NCI-H2227 (cell line): ENCODE results near the gene DDA1.
"Not testable (repeated sequence)": the region's sequence is repeated elsewhere in the genome, so short reads cannot be mapped to it uniquely, and the experiment has no call there.

Source experiments
- DNase-seq: peaks from one replicate; lab custom pipeline; 2025; ENCODE audit not compliant: unreplicated experiment; lab: John Stamatoyannopoulos, UW

Gene DDA1

DNA sequence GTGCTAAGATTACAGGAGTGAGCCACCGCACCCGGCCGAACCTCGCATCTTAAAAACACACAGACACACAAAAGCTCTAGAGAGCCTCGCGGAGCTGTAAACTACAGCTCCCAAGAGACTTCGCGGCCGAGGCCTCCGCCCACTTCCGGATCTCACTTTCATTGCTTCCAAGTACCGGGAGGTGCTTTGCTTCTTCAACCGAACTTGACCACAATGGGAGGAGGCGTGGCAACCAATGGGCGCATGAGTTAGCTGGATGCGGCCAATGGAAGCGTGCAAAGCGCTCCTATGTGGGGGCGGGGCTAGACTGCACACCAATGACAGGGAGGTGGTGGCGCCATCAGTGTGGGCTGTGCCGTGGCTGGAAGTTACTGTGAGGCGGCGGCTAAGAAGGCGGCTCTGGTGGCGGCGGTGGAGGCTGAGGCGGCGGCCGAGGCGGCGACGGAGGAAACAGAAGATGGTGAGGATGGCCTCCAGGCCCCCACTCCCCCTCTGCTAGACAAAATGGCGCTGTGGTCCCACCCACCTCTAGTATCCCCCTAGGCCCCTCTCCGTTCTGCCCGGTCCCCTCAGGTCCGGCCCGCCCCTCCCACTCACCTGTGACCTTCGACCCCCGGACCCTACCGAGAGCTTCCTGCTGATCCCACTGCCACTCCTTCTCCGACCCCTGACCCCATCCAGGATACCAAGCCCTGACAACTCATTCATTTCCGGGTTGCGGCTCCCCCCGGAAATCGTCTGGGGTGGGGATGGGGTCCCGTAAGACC lies at the start of gene DDA1:
Gene DDA1, plus strand, starts transcription at position 366 of the 767 bp plus-strand sequence. Its CDS starts 92 bp downstream, at position 458.
- DNase-seq, result peak; percentile 99

DNA sequence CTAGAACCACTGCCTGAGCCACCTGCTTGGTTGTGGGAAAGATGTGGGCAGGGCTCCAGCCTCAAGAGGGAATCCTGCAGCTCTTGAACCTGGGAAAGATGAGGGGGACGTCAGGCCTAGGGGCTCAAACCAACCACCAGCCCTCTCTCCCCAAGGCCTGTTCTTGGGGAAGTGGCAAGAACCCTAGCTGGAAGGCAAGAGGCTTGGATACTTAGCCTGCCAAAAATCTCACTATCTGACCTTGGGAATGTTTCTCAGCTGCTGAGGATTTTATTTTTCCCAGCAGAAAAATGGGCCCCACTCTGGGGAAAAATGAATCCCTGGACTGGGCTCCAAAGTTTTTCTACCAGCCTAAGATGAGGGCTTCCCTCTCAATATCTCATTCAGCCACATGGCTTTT lies 49.4 kb upstream of the DDA1 start:
- no peak for DNase-seq

DNA sequence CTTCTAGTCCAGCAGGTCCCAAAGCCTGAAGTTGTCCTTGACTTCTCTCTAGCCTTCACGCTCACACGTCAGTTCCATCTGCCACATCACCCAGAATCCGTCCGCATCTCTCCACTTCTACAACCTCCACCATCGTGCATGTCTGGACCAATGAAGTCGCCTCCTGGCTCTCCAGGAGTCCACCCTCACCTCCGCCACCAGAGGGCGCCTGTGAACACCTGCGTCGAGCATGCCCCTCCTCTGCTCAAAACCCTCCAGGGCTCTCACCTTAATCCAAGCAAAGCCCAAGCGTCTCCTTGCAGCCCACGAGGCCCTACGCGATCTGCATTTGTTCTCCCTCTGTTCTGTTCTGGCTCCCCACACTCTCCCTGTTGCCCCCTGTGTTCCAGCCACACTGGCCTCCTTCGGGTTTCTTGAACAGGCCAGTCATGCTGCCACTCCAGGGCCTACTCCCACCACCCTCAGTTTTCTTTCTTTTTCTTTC lies 48.5 kb upstream of the DDA1 start:
- DNase-seq, result peak; percentile 26

GRCh38 chr19:17262557-17262956 lies 46.8 kb upstream of the DDA1 start:
- DNase-seq, result no peak

DNA sequence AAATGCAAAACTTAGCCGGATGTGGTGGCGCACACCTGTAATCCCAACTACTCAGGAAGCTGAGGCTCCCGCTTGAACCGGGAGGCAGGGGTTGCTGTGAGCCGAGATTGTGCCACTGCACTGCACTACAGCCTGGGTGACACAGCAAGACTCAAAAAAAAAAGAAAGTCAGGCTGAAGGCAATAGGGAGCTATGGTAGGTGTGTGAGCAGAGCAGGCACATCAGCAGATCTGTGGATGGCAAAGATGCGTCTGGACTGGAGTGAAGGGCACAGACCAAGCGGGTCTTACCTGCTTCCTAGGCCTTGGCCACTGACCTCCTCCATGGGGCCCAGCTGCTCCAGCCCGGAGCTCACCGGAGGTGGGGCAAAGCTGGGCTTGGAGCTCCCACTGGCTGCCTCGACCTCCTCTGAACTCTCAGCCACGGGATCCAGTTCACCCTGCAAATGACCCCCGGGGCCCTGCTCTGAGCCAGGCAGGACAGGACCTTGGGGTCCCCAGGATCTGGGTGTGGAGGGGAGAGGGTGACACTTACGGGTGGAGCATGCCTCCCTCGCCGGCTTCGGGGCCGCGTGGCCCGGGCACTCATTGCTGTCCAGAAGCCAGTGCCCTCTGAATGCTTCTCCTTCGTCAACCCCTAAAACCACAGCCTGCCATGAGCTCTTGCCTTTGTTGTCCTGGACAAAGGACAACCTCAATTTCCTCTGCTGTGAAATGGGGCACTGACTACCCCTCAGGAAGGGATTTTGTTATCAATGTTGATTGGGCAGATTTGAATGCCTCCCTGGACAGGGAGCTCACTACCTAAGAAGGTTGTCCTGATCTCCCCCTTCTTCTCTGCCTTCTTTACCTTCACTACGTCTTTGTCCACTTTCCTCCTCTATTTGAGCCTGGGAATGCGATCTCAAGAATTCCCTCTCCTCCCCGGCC lies 45.4 kb upstream of the DDA1 start:
- no peak for DNase-seq

DNA sequence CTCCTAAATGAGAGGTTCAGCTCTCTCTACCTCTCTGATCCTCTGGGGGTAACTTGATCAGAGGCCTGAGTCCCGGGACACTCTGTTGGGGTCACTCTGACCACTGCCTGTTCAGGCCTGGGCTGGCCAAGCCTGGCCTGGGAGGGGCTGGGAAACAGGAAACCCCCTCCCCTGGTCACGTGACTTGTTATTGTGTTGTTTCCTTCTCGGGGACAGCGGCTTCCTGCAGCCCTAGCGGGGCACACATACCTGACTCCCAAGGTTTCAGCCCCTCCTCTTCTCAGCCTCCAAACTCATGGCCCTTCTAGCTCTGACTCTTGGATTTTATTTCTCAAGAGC lies 44.8 kb upstream of the DDA1 start, which contains the start of gene USHBP1:
Gene USHBP1, minus strand, starts transcription at position 105 of the 339 bp plus-strand sequence. CDS start 446 bp downstream, outside the sequence.
- no peak for DNase-seq

GRCh38 chr19:17266026-17266425 lies 43.3 kb upstream of the DDA1 start:
- DNase-seq, result no peak

DNA sequence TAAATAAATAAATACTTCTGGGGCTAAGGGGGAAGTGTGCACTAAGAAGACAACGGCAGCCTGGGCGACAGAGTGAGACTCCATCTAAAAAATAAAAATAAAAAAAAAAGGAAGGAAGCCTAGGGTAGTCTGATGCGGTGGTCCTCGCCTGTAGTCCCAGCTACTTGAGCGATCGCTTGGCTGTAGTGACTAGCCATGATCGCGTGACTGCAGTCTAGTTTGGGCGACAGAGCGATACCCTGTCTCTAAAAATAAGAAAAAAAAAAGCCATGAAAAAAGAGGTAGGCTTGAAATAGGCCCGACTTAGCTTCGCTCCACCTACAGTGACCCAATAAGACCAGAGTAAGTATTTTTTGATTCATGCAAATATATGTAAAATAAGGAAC lies 42.8 kb upstream of the DDA1 start:
- no peak for DNase-seq

DNA sequence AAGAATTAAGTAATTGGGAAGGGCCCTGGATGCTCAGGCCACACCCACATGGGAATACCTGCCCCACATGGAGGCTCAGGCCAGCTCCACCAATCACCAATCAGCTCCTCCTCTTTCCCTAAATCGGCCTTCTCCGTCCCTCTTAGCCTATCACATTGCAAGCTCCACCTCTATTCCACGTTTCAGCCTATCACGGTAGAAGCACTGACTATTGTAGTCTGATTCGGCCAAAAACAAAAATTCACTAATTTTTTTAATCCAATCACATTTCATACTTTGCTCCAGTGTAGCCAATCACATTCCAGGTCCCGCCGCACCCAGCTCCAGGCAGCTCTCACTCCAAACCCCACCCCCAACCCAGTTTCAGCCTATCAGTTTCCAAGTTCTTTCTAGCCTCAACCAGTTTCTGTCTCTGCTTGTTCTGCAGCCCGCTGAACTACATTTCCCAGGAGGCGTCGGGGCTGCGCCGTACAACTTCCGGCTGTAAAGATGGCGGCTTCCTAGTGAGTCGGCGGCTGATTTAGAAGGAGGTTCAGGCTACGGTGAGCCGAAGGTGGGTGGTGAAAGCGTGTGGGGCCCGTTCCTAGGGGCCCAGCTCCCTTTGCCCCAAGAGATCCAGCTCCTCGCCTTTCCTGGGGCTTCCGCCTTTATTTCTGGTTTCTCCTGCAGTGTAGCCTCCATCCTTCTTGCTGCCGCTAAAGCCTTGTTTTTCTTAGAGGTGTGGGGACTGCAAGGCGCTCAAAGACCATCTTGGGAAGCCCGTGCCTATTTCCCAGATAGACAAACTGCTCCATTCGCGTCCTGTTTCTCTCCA lies 42.2 kb upstream of the DDA1 start, which contains the start of gene BABAM1:
Gene BABAM1, plus strand, starts transcription at position 469 of the 814 bp plus-strand sequence. CDS start 1,364 bp downstream, outside the sequence.
- DNase-seq, result peak; percentile 98

DNA sequence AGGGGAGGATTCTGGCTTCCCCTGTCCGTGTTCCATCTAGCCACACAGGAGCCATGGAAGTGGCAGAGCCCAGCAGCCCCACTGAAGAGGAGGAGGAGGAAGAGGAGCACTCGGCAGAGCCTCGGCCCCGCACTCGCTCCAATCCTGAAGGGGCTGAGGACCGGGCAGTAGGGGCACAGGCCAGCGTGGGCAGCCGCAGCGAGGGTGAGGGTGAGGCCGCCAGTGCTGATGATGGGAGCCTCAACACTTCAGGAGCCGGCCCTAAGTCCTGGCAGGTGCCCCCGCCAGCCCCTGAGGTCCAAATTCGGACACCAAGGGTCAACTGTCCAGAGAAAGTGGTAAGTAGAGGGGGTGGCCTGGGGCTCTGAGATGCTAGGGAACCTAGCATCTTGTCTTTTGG lies 40.6 kb upstream of the DDA1 start:
- DNase-seq, result no peak

- DNase-seq, result not testable (repeated sequence)
These were observed 34.5 kb upstream of the DDA1 start for GRCh38 chr19:17274892-17275291.

DNA sequence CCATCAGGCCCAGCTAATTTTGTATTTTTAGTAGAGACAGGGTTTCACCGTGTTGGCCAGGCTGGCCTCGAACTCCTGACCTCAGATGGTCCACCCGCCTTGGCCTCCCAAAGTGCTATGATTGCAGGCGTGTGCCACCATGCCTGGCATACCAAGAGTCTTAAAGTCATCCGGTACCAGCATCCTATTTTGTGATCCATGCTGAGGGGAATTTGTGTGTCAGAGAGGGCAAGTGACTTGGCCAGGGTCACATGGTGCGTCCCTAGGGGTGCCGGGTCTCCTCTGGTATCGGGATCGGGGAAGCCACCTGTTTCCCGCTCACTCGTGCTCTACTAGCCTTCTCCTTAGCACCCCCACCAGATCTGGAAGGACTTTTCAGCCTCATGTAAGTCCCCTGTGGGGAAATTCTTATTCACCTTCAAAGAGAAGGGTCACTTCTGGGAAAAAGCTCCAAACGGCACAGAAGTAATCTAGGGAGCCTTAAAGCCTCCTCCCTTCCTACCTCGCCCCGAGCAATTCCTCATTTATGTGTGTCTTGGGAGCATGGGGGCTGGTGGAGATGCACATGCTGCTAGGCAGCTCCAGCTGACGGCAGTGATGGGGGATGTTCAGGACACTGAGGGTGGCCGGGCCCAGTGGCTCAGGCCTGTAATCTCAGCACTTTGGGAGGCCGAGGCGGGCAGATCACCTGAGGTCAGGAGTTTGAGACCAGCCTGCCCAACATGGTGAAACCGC lies 33.8 kb upstream of the DDA1 start:
- no peak for DNase-seq

DNA sequence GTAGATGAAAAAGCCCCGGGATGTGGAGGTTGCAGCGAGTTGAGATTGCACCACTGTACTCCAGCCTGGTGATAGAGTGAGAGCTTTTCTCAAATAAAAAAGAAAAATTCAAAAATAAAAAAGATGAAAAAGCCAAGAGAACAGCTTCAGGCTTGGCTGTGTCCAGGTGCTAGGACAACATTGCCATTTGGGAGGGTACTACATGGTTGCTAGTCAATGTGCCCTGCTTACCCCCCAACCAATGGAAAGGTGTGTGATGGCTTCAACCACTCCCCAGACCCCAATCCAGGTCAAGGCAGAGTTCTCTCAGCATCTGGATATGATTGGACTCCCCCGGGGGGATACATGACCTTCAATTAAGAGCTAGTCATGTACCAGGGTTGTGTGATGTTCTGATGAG lies 29.9 kb upstream of the DDA1 start:
- no peak for DNase-seq

- DNase-seq, result peak; percentile 77
These were observed 27.7 kb upstream of the DDA1 start, which contains the start of gene ANKLE1 for GRCh38 chr19:17281391-17282304. TSS of gene ANKLE1 (plus strand) at chr19:17281901. CDS start at chr19:17281921, 20 bp downstream.

DNA sequence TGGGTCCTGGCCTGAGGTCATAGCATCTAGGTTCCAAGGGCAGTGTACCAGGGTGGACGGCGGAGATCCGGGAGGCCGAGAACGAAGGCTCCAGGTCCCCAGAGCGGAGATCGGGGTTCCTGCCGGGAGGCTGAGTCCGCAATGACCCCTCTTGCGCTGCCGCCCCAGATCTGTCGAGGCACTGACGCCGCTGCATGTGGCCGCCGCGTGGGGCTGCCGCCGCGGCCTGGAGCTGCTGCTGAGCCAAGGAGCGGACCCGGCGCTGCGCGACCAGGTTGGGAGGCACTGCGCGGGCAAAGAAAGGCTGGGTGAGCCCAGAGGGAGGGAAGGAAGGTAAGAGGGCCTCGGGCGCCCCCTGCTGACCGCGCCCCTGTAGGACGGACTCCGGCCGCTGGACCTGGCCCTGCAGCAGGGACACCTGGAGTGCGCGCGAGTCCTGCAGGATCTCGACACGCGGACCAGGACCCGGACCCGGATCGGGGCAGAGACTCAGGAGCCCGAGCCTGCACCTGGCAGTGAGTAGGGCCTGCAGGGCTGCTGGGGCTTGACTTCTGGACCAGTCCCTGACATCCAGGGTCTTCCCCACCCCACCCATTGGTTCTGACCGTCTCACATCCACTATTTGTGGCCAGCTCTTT lies 26.8 kb upstream of the DDA1 start:
- peak; percentile 78 for DNase-seq

DNA sequence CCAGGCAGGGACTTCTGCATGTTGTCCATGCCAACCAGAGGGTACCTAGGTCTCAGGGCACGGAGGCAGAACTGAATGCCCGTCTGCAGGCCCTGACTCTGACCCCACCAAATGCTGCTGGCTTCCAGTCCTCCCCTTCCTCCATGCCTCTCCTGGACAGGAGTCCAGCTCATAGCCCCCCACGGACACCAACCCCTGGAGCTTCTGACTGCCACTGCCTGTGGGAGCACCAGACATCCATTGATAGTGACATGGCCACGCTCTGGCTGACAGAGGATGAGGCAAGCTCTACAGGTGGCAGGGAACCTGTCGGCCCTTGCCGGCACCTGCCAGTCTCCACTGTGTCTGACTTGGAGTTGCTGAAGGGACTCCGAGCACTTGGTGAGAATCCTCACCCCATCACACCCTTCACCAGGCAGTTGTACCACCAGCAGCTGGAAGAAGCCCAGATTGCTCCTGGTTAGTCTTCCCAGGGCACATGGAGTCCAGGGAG lies 25.8 kb upstream of the DDA1 start:
- no peak for DNase-seq

DNA sequence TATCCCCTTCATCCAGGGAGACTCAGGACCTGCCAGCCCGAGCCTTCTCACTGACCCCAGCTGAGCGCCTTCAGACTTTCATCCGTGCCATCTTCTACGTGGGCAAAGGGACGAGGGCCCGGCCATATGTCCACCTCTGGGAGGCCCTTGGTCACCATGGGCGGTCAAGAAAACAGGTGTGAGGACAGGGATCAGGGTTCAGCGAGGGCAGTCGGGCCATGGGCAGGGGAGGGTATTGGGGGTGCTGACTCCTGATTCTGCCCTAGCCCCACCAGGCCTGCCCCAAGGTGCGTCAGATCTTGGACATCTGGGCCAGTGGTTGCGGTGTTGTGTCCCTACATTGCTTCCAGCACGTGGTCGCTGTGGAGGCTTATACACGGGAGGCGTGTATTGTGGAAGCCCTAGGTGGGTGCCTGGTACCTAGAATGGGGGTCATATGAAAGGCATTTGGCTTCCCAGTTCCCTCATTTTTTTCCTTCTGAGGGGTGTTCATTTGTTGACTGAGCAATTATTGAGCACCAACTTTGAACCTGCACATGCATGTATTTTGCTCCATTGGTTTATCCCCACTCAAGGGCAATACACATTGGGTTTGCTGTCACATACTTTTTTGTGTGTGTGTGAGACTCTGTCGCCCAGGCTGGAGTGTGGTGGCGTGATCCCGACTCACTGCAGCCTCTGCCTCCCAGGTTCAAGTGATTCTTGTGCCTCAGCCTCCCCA lies 23.8 kb upstream of the DDA1 start:
- no peak for DNase-seq

DNA sequence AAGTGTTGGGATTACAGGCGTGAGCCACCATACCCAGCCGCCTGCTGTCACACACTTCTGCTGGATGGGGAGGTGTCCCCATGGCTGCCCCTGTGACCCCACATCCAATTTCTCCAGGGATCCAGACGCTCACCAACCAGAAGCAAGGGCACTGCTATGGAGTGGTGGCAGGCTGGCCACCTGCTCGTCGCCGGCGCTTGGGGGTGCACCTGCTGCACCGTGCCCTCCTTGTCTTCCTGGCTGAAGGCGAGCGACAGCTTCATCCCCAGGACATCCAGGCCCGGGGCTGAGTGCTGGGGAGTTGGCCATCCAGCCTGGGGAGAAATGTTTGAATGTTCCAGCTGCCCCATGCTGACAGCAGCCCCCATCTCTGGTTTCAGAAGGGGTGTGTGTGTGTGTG lies 23.1 kb upstream of the DDA1 start:
- DNase-seq, result no peak
